ENCODE results near the gene CDCA5.

GRCh38 chr11:65113361-65113756, 29.5 kb upstream of the CDCA5 start:
- no peak for TF ChIP-seq EZH2 (IDR thresholded peaks at IDR 0.05; ENCODE audit: borderline replicate concordance, low read length)
- TF ChIP-seq CTCF (IDR thresholded peaks at IDR 0.05; ENCODE audit: low read length): no peak

All from OCI-LY1 (cell line).